GM18505 (cell line): Measurements from ENCODE around the gene DRD2.

Source experiments
- ATAC-seq: cut with Tn5 transposase; IDR thresholded peaks from one replicate; pipeline ENCODE4 v1.9.1; 2021; ENCODE audit not compliant: unreplicated experiment
- POLR2A ChIP-seq: IDR thresholded peaks from 4 replicates; pipeline ENCODE4 v1.6.1; 2011; ENCODE audit warnings: borderline replicate concordance; ENCODE audit not compliant: insufficient read depth, insufficient read length; ENCODE audit errors: extremely low read depth

Gene DRD2

DNA sequence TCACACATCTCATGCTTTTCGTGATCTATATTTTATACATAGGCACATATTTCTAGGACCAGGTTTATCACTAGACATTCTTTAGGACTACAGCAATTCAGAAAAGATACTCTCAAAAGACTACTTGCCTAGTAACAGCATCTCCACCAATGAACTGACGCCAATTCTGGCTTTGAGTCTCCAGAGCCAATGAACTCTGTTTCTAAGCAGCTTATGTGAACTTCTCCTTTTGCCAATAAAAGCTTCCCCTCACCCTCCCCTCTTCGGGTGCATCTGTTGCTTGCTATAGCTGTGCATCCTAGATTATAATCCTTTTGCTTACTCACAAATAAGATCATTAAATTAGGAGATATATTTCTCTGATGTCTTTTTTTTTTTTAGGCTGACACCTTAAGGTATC lies 99.0 kb downstream of the DRD2 start:
- ATAC-seq, result no peak
- no peak for TF ChIP-seq POLR2A

DNA sequence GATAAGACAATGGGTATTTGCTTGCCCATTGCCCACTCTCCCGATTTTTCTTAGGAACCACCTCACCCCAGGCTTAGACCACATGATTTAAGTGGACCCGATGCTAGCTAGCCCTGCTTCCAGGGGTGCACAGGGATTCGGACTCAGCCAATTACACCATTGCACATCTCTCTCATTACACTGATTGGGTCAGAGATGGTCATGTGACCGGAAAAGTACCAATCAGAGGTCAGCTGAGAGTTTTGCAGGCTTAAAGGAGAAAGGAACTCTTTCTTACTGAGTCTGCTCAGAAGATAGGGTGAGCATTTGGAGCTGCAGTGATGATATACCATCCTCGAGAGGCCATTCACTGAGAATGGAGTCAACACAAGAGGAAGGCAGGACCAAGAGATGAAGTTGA lies 99.8 kb downstream of the DRD2 start:
- TF ChIP-seq POLR2A, result no peak
- ATAC-seq, result no peak

DNA sequence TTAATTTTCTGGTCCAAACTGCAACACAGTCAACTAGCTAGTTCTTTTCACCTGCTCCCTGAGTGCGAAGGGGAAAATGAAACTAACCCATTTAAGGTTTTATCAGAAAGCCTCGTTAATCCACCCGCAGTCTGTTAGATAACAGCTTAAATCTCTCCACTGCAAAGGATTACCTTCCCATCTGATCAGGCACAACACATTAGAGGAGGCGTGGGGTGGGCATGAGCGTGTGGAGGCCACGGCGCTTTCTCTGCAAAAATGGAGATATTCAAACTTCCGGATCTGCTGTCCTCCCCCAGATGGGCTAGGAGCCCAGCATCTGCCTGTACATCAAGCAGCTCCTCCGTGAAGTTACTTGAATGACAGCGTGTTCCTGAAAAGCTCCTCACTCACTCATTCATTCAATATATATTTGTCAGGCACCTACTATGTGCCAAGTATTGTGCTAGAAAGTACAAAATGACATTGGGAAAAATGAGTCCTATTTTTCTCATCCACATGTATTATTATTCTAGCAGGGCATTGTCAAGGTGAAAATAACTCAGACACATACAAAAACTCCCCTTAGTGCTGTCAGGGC lies 101.1 kb downstream of the DRD2 start:
- ATAC-seq, result no peak
- no peak for TF ChIP-seq POLR2A

DNA sequence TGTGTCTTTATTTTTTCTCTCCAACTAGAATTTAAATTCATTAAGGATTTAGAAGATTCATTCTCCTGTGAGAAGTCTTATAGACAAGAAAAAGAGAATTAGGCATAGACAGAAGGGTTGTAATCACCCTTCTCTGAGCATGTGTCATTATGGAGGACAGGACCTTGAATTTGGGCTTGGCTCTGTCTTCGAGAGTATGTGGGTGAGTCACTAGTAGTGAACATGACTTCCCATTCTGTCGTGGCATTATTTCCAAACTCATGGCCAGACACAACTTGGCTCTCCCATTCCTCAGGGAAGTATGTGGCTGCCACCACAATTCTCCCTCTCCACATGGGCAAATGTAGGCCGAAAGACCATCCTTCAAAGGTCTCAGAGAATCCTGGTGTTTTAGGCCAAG lies 101.9 kb downstream of the DRD2 start:
- TF ChIP-seq POLR2A, result no peak
- no peak for ATAC-seq

DNA sequence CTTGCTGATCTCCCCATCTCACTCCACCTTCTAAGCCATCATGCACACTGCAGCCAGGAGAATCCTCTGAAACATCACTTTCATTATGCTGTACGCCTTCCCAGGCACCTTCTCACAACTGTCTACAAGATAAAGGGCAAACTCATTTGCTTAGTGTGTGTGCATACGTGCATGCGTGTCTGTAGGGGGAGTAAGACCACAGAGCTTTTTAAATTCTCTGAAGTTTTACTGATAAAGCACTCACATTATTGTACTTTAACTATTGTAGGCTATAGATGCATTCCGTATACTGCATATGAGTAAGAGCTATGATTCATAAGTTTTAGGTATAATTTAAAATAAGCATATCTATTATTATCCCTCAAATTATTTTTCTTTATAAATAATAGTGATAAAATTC lies 102.9 kb downstream of the DRD2 start:
- ATAC-seq, result no peak
- no peak for TF ChIP-seq POLR2A

DNA sequence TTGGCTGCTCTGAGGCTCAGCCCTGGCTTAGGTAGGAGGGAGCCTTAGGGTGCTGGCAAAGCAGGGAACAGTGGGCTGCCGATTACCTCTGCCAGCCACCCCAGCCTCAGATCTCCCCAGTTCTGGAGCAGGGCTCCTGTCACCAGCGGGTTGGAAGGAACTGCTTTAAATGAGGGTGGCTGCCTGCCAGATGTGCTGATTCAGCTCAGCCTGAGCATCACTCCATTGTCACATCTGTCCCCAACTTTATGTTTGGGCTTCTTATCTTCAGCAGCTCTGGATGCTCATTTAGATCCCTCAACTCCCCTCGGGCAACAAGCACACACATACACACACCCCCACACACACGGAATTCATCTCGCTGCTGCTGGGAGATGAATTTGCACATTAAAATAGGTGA lies 104.6 kb downstream of the DRD2 start:
- no peak for TF ChIP-seq POLR2A
- no peak for ATAC-seq

DNA sequence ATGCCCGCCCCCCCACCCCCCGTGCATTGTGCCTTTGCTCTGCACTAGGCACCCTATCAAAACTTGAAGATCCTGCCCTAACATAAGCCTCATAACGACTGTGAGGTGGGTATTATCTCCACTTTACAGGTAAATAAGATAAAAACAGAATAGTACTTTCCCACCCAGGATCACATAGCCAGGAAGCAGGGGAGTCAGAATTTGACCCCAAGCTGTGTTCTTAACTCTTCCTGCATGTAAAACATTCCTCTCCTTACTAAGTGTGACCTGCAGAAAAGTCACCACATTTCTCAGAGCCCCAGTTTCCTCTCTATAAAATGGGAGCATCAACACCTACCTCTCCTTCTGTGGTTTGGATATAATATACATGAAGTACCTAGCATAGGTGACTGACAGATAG lies 105.8 kb downstream of the DRD2 start:
- TF ChIP-seq POLR2A, result no peak
- no peak for ATAC-seq

DNA sequence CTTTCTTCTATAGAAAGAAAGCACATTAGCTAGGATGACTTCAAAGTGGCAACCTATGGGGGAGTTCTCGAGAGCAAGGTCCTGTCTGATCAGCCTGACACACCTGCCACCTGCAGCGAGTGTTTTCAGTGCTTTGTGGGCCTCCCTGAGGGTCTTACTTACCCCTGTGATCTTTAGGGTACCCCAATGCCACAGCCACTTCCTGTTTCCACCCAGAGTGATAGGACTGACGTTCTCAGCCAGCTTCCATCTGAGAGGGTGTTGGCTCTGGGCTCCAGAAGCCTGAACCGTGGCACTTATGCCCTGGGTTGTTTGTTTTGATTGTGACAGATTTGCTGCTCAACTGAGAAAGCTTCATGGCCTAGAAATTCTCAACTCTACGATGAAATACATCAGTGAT lies 109.3 kb downstream of the DRD2 start:
- no peak for ATAC-seq
- TF ChIP-seq POLR2A, result no peak

DNA sequence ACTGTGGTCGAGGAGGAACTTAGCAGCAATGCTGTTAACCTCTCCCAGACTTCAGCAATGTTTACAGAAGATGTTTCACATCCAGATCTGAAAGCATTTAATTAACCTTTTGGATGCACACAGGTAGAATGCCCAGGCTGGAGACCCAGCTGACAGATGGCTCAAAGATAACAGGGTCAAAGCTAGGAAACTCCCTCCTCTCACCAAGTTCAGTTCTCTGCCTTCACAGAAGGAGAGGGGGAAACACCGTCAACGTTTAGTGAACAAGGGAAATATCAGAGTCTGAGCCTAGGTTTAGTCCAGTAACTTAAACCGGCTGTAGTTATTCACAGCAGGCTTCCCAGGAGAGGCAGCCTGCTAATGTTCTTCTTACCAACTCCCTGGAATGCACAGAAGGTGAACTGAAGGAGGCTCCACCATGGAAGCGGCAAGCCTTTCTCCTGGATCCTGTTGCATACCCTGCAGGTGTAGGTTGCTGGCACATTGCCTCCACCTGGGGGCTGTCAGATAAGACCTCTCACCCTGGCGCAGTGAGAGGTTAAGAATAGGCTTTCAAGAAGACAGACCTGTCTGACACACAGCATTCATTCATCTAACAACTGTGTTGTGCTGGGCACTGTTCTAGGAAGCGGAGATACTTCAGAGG lies 111.1 kb downstream of the DRD2 start:
- no peak for ATAC-seq
- no peak for TF ChIP-seq POLR2A

DNA sequence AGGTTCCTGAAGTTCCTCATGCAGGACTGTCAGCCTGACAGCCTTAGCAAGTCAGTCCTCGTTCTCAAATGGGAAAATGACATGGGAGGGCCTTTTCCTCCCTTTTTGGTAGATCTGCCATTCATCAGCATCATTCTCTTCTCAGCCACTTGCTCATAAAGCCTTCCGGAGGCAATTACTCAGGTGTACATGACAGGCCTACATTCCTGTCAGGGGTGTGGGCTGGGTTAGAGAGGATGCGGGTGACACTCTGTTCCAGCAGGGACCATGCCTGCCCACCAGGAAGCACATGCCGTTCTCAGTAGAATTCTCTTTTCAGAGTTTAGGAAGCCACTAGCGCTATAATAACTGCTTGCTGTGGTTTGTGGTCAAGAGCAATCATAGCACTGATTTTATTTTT lies 111.8 kb downstream of the DRD2 start:
- ATAC-seq, result no peak
- TF ChIP-seq POLR2A, result no peak
